NCI-H1105 (cell line): ENCODE results near the gene TSPAN11.
"Not testable (repeated sequence)": the region's sequence is repeated elsewhere in the genome, so short reads cannot be mapped to it uniquely, and the experiment has no call there.

Experiments used
- DNase-seq: peaks from one replicate; lab custom pipeline; 2025; lab: John Stamatoyannopoulos, UW

The TSPAN11 gene, protein sequence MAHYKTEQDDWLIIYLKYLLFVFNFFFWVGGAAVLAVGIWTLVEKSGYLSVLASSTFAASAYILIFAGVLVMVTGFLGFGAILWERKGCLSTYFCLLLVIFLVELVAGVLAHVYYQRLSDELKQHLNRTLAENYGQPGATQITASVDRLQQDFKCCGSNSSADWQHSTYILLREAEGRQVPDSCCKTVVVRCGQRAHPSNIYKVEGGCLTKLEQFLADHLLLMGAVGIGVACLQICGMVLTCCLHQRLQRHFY

DNA sequence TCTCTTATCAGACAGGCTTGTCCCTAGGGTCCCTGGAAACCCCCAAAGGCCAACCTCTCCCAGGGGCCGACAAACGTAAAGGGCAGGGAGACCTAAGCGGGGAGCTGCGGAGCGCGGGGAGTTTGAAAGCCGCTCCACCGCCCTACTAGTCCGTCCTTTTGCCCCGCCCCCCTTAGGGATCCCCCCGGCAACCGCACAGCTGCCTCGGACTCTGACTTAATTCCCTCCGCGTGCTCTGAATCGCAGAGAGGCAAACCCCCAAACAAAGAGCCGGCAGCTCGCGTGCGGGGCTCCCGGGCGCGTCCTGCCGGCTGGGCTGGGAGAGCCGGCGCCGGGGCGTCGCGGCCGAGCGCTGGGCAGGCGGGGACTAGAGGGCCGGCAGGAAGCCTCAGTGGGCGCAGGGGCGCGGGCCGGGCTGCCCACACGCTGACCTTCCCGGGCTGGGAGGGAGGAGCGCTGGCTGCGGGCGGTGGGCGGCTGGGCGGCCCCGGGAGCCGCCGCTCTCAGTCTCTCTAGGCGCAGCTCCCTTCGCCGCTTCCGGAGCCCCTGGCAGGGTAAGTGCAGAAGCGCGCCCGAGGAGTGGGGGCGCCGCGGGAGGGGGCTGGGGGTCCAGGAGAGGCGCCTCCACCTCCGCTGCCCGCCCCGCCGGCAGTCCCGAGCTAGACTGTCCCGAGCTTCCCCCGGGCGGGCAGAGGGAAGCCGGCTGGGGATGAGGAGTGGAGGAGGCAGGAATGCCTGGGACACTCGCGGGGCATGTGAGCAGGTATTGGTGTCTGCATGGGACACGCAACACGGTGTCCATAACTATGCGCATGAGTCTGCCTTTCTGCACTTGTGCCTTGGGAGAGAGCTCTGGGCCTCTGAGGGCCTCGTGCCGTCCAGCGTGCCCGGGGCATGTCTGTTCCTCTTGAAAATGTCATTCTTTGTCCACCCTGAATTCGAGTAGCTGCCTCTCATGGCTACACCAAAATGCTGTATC, at the start of gene TSPAN11:
TSS of gene TSPAN11 (plus strand) at position 506 of the 979 bp plus-strand sequence. CDS start 27,244 bp downstream, outside the sequence.
- DNase-seq: peak; percentile 80

DNA sequence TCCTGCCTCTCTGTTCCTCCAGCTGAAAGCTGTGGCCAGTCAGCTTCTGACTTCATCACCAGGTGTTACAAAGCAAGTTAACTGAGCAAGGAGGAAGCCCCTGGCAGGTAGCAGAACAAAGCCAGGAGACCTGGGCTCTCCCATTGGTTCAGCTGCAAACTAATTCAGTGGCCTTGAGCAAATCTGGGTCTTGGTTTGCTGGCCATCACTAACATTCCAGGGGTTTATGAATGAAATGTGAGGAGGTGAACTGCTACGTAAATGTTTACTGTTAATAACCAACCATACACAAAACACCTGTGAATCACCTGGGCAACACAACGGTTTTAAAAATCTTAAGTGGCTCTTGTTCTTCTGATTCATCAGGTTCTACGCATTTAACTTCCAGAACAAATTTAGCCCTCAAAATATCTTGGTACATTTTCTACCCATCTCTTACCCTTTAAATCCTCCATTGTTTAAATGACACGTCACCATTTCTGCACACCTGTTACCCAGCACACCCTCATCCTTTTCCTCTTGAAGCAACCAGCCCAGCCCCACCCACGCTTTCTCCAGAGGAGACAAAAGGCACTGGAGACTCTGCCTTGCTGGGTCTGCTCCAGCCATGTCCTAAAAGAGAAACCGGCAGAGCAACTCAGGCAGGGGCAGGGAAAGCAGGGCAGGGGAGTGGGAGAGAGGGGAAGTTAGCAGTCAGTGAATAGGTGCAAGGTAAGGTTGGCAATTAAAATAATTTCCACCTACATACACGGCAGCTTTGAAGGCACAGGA, 49.3 kb upstream of the TSPAN11 start:
- DNase-seq: peak; percentile 80

DNA sequence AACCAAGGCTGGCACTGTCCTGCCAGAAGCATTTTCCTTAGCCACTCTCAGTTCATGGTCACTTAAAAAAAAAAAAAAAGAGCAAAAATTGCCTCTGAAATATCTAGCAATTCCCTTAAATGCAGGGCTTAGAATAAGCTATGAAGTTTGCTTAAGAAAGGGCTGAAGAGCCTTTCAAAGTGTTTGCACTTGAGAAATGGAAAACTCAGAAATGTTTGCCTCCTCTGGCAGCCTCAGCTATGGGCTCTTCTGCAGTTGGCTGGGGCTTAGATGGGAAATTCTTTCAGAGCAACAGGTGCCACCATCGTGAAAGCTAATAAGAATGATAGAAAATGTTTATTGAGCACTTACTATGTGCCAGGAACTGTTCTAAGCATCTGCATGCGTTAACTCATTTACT, 48.5 kb upstream of the TSPAN11 start:
- DNase-seq: no peak

DNA sequence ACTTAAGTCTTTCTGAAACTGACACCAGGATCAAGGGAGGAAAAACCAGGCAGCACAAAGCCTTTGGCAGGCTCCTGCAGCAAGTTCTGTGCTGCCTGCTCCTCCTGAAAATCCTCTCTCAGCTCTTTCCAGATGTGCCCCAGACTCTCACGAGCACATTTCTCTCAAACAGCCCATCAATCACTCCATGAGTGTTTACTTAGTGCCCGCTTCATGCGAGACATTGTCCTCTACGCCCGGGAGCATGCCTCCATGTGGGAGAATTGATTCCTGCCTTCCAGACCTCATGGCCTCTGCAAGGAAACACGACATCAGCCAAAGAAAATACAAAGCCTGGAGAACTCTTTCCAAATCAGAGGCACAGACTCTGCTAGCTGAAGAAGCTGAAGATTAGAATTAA, 46.5 kb upstream of the TSPAN11 start:
- peak; percentile 55 for DNase-seq

DNA sequence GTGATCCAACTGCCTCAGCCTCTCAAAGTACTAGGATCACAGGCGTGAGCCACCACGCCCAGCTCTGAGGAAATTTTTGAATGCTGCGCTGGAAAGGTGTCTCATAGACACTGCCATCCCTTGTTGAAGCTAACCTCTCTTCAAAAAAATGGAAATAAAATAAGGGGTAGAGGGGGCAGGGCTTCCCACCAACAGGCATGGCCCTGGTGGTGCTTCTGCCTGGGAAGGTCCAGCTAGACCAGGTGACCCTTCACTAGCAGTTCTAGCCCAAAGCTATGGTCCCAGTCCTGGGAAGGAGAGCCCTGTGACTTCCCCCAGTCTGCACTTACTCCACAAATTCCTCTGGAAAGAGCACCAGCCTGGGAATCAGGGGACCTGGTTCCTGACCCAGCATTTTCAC, 45.7 kb upstream of the TSPAN11 start:
- no peak for DNase-seq

DNA sequence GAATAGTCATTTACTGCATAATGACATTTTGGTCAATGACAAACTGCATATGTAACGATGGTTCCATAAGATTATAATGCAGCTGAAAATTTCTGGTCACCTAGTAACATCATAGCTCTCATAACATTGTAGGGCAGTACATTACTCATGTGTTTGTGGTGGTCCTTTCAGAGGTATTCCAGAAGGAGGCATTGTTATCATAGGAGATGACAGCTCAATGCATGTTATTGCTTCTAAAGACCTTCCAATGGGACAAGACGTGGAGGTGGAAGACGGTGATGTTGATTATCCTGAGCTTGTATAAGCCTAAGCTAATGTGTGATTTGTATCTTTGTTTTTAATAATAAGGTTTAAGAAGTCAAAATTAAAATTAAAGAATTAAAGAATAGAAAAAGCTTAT, 43.8 kb upstream of the TSPAN11 start:
- DNase-seq: no peak

DNA sequence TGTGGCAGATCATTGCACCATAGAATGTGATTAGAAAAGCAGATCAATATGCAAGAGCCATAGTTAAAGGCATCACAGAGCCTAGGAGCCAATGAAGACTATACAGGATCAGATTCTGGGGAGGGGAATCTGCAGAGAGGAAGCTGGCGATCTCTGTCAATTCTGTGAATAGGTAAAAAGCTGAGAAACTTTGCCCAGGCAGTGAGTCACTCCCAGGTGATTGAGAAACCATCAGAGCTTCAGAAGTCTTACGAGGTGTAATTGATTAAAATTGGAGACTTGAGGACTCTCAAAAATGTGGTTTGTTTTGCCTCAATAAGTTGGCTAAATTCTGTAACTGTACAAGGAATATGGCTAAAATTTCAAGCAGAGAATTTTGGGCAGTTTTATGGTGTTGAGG, 41.7 kb upstream of the TSPAN11 start:
- DNase-seq: no peak

DNA sequence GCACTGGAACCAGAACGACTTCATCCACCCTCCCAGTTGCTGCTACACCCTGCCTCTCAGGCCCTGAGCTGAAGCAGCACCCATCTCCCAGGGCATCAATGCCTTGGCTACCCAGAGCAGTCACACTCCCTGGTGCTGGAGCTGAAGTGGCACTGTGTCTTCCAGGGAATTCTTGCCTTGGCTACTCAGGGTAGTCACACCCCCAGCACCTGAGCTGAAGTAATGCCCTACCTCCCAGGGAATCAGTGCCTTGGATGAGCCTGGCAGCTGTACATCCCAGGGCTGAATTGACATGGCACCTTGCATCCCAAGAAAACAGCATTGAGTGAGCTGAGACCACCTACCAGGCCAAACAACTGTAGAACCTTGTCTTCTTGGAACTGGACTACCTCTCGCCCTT, 41.2 kb upstream of the TSPAN11 start:
- DNase-seq: no peak

DNA sequence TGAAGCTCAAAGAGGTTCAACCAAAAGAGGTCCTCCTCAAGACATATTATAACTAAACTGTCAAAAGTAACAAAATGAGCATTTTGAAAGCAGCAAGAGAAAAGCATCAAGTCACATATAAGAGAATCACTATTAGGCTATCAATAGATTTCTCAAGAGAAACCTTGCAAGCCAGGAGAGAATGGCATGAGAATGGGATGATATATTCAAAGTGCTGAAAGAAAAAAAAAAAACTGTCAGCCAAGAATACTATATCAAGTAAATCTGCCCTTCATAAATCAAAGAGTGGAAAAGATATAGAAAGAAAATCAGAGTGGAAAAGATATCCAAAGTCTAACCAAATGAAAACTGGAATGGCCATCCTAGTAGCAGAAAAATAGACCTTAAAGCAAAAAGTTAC, 39.3 kb upstream of the TSPAN11 start:
- DNase-seq: no peak

DNA sequence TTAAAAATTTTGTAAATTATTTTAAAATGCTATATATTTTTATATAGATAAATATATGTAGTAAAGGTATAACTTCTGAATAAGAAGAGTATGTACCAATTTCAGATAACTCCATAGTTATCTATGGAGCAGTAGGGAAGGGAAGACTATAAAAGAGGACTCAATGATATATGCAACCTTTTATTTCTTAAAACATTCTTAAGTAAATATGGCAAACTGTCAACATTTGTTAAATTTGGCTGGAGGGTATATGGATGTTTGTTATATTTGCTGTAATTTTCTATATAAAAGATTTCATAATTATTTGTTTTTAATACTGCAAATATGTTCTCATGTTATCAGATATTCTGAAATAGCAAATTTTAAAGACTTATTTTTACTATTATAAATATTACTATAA, 38.3 kb upstream of the TSPAN11 start:
- no peak for DNase-seq

DNA sequence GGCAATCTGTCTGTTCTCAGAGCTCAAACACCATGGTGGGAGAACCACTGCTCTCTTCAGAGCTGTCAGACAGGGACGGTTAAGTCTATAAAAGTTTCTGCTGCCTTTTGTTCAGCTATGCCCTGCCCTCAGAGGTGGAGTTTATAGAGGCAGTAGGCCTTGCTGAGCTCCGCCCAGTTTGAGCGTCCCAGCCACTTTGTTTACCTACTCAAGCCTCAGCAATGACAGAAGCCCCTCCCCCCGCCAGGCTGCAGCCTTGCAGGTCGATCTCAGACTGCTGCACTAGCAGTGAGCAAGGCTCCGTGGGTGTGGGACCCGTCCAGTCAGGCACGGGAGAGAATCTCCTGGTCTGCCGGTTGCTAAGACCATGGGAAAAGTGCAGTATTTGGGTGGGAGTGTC, 32.0 kb upstream of the TSPAN11 start:
- DNase-seq: not testable (repeated sequence)

DNA sequence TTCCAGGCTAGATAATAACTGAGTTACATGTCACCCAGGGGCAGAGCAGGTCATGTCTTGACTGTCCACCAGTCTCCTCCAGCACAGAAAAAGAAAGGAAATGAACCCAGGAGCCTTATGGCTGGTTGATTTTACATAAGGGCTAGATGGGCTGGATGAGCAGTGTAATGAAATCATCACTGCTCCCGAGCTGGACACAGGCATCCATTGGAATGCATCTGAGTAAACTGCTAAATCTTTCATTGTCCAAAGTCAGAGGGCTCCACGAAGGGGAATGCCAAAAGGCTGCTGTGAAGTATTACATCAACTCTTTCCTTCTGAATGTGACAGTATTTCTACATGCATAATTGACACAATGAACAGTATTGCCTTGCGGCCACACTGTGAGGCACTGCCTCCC, 30.1 kb upstream of the TSPAN11 start:
- no peak for DNase-seq

DNA sequence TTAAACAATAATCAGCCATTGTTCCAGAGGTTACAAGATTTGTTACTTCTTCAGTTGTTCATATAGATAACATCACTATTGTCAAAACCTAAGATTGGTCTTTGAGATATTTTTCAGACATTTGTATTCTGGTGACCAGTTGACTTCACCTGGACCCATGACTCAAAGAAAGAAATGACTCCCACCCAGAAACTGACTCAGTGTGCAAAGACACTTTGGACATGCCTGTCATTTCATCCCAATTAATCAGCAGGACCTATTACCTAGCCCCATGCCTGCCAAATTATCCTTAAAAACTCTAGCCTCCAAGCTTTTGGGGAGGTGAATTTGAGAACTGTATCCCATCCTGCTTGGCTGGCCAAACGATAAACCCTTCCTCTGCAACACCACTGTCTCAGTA, 27.7 kb upstream of the TSPAN11 start:
- no peak for DNase-seq

DNA sequence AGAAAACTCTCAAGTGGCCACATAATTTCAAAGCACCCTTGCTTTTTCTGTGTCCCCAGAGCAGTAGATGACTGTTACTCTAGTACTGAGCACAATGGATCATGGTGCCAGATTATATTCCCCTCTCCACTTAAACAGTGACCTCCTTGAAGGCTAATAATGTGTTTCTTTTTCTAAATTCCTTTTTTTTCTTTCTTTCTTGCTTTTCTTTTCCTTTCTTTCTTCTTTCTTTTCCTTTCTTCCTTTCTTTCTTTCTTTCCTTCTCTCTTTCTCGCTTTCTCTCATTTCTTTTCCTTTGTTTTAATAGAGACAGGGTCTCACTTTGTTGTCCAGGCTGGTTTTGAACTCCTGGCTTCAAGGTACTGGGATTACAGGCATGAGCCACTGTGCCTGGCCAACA, 26.2 kb upstream of the TSPAN11 start:
- DNase-seq: no peak

DNA sequence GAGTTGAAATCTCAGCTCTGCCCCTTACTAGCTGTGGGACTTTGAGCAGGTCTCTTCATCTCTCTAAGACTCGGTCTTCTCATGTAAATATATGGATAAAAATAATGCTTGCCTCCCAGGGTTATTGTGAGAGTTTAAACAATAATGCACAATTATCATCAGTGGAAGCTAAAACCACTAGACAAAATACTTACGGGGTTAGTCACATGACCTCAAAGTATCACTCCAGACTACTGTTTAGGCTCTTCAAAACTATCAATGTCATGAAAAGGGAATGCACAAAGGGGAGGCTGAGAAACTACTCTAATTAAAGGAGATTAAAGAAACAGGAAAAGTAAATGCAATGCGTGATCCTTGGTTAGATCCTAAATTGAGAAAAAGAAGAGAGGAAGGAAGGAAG, 24.5 kb upstream of the TSPAN11 start:
- no peak for DNase-seq

DNA sequence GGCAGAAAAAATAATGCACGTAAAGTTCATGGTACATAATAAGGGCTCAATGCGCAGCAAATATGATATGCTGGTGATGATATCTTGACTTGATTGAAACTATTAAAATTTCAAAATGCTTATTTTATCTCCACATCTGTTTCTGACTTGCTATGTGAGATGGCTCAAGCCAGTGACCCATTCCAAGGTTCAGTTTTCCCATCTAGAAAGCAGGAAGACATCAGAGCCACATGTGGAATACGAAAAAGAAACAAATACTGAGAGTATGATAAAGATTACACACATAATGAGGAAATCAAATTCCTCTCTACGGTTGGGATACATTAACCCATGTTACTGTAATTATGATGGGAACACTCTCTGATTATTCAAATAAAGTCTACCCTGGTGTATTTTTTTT, 24.0 kb upstream of the TSPAN11 start:
- no peak for DNase-seq

DNA sequence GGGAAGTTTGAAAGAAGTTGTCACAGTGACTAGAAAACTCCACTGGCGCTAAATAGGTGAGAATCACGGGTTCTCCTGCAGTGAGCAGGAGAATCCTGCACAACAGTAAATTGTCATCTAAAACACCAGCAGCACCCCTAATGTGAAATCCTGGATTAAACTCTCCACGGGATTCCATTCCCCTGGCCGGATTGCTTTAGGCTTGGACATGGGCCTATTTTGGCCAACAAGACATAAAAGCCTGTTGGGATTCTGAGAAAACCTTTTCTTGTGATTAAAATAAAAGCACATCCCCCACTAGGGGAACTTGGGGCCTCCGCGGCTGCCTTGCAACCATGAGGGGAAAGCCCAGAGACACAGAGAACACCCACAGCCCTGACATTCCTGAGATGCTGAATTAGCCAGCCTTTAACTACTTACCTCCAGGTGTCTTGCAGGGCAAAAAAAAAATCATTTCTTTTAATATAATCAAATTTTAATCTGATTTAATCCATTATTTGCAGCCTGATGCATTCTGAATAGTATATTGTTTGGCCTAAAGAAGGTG, 21.0 kb upstream of the TSPAN11 start:
- DNase-seq: no peak

DNA sequence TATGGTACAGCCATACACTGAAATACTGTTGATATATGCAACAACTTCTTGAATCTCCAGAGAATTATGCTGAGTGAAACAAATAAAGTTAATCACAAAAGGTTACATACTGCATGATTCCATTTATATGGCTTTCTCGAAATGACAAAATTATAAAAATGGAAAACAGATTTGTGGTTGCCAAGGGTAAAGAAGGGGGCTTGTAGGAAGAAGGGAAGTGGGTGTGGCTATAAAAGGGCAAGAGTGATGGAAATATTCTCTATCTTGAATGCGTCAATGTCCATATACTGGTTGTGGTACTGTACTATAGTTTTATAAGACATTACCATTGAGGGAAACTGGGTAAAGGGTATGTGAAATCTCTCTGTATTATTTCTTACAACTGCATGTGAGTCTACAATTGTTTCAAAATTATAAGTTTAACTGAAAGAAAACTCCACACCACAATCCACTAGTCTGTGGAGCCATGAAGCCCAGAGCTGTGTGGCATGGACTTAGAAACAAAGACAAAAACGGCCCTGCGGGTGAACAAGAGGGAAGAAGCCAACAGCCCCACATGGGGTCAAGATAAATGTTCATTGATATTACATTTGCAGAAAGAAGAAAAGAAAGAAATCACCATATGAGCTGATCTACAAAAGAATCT, 18.3 kb upstream of the TSPAN11 start:
- no peak for DNase-seq

DNA sequence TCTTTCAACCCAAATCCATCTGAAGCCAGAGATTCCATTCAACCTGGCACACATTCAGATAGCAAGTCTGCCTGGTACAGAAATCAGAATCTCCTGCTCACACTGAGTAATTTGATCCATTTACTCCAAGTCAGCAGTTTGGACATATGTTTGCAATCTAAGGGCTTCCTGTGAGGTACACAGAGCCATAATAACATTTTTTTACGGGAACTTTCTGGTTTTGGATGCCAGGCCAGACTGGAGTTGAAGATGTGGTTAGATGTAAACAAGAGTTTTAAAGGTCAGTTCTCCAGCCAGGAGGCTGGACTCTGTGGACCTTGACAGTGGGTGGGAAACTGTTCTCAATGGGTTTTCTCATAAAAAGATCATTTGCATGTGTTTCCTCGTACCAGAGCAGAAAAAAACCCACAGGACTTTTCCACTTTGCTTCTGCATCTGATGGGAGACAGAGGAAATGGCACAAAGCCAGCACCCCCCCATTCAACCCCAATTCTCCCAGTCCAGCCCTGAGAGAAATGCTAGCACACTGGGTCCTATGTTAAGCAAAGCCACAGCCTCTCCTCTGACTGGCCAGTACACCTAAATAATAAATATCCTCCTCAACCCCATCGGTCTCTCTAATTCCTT, 17.7 kb upstream of the TSPAN11 start:
- DNase-seq: no peak

DNA sequence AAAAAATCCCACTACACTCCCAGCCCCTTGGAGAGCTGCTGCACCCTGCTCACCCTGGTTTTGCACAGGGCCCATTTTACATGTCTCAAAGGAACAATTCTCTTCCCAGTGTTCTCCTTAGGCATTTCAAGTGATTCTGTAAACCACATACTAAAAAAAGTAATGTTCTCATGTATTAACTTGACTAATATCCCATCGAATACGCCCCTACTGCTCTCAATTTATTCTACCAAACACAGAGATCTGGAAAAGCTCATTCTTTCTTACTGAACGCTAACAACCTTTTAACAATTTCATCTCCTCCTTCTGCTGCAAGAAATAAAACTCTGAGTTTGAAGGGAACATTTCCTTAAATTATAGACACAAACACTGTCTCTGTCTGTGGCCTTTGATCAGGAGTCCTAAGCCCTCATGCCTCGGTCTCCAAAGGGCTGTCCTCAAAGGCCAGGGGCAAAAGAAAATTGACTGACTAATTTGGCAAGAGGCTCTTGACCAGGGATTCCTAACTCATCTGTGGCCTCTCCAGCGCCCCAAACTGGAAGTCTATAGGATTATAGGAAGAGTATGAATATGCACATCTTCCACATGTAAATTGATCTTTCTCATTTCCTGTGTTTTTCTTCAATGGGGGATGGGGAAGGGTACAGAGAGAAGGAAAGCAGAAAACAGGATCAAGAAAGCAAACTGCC, 17.1 kb upstream of the TSPAN11 start:
- DNase-seq: no peak

DNA sequence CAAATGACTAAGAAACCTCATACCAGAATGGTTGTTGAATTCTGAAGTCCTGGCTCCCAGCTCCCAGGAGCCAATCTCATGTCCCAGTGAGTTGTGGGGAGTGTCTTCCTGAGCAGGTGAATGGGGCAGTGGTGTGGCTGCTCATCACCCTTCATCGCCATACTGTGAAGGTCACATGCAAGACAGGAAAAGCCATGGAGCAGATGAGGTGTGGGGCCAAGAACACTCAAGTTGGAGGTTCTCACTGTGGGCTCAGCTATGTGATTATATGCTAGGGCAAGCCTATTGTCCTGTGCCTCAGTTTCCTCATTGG, 16.6 kb upstream of the TSPAN11 start:
- no peak for DNase-seq
